ENCODE data around the gene QRICH1.

The QRICH1 gene, protein sequence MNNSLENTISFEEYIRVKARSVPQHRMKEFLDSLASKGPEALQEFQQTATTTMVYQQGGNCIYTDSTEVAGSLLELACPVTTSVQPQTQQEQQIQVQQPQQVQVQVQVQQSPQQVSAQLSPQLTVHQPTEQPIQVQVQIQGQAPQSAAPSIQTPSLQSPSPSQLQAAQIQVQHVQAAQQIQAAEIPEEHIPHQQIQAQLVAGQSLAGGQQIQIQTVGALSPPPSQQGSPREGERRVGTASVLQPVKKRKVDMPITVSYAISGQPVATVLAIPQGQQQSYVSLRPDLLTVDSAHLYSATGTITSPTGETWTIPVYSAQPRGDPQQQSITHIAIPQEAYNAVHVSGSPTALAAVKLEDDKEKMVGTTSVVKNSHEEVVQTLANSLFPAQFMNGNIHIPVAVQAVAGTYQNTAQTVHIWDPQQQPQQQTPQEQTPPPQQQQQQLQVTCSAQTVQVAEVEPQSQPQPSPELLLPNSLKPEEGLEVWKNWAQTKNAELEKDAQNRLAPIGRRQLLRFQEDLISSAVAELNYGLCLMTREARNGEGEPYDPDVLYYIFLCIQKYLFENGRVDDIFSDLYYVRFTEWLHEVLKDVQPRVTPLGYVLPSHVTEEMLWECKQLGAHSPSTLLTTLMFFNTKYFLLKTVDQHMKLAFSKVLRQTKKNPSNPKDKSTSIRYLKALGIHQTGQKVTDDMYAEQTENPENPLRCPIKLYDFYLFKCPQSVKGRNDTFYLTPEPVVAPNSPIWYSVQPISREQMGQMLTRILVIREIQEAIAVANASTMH

DNA sequence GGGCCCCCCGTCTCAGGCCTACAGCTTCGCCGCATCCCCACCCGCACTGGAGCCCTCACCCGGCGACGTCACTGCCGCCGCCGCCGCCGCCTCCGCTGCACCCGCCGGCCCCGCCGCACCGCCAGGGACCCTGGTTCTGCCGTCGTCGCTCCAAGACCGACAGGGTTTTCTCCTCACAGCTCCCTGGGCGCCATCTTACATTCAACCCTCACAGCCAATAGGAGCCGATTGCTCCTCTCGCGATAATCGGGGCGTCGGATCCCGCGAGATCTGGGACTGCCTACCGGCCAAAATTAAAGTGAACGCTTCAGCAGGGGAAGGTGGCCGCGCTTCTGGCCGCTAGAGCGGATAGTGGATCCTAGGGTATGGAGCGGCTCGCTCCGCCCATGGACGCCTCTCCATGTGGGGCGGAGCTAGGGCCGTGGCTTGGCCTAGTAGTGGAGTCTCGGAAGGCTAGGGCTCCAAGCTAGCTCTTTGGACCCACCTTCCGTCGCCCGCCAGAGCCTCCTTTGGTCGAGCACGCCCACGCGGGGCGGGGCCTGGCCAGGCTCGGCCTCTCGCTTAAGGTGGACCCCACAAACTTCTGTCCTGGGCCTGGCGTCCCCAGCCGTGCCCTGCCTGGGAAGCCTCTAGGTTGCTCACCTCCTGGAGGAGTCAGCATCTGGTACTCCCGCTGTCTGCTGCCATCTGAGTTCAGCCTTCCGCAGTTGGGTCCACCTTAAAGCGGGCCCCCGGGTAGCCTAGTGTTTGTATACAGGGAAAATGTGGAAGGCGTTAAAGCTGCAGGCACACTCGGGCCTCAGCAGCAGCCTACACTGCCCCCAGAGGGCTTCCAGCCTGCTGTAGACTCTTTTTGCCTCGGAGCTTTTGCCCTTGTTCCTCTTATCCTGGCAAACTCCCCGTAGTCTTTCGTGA, at the start of gene QRICH1:
QRICH1 (minus strand) TSS at position 219 of the 915 bp plus-strand sequence. CDS start 17,054 bp downstream, outside the sequence.
- DNase-seq (ENCODE audit: low read depth), result peak; percentile 98

DNA sequence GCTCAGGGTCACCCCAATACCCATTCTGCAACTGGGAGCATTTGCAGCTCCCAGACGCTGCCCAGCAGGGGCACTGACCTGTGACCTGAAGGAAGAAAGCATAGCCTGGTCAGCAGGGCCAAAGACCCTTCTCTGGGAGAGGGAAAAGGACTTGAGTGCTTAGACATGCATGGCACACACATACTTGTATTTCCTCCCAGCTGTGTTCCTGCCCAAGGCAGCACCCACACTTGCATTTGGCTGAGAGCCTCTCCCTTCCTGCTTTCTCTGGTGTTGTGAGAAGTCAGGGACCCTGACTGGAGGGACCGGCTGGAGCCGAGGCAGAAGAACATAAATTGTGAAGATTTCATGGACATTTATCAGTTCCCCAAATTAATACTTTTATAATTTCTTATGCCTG, 46.2 kb upstream of the QRICH1 start:
- no peak for DNase-seq (ENCODE audit: low read depth)

DNA sequence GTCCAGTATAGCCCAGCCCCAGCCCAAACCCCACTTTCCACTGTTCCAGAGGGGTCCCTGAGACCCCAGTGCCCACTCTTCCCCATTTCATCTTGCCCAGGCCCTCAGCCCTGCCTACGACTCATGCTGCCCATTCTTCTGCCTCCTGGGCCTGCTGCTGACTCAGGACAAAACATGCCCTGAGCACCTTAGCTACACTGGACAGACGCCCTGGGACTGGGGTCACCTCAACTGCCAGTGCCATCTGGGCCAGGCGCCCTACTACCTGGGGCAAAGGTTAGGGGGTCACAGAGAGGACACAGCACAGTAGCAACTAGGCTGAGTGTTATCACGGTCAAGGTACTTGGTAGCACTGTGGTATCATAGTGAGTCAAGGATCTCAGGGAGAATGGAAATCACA, 41.6 kb upstream of the QRICH1 start:
- DNase-seq (ENCODE audit: low read depth), result peak; percentile 11

DNA sequence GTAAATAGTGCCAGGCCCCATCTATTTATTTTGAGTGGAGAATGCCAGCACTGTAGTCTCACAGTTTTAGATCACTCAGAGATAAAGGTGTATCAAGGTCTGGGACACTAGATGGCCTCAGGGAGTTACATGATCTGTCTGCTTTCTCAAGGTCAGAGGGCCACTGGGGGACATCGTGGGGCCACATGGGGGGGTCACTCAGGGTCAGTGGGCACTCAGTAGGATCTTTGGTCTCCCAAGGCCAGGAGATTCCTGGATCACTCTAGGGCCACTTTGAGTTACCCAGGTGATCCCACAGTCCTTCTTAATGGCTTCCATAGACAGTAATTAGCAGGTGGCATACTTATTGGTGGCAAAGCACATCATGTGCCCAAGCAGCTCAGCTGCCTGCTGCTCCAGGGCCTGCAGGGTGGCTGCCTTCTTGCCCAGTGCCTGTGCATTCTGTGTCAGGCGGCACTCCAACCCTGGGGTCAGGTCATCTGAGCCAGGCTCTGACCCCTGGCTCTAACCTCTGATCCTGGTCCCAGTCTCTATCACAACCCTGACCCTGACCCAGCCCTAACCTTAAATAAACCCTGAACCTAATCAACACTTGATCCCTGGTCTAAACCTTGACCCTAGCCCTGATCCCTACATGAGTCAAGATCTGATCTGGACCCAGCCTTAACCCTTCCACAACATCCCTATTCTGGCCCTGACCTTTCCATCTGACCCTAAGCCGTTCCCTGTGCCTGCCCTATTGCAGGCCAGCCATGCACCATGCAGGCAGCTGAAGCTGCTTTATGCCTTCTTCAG, 40.8 kb upstream of the QRICH1 start:
- no peak for DNase-seq (ENCODE audit: low read depth)

DNA sequence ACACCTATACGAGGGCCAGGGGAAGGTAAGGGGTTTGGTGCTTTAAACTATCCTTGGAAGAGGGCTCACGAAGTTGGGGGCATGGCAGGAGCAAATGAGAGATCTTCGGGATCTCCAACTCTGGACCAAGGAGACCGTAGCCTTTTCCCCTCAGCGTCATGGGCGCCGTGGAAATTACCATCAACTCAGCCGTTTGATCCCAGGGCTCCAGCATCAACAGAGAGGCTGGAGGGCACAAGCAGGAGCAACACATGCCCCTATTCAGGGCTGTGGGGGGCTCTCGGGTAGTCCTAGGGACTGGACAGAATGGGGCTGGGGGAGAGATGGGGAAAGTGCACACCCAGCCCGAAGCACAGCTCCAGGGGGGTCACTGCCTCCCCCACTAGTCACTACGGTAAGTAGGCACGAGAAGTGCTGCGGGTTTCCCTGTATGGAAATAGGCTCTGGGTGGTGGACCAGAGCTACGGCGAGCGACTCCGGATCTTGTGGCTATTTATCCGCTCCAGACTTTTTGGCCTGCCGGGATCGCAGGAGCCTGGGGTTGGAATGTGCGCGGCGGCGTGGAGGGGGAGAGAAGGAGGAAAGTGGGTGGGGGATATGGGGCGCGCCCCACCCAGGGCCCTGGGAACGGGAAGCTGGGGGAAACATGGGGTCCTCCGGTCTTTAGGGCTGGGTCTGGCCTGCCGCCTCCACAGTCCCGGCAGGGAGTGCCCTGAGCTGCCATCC, 39.5 kb upstream of the QRICH1 start:
- peak; percentile 90 for DNase-seq (ENCODE audit: low read depth)

DNA sequence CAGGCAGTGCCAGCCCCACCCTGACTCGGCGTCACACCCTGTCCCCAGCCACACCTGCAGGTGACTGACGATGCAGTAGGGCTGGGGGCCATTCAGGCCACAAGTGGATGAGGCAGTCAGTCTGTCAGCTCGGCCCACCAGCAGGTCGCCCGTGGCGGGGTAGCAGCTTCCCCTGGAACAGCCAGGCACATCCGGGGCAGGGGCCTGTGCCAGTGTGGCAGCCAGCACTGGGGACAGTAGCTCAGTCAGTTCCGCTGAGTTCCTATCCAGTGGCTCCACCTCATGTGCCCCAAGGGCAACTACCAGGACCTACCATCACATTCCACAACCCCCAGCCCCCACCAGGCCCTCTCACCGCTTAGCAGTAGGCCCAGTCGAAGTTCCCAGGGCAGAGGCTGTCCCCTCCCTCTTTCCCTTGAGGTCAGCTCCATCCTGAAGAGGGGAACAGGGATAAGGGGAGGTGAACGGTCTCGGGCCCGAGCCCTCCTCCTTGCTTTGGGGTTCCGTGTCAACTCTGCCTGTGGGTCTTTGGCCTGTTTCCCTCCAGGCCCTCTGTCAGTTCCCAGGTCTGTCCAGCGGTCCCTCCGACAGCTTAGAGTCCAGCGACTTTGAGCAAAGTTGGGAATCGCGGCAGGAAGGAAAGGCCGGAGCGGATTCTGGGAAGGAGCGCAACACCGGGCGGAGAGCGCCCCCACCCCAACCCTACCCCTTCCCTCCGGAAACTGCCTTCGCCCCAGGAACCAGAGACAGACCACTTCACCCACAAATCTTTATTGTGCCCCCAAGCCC, 38.8 kb upstream of the QRICH1 start, which contains the start of gene LAMB2:
LAMB2 (minus strand) TSS at position 614 of the 789 bp plus-strand sequence; CDS start at position 431, 183 bp downstream.
- DNase-seq (ENCODE audit: low read depth), result peak; percentile 84

DNA sequence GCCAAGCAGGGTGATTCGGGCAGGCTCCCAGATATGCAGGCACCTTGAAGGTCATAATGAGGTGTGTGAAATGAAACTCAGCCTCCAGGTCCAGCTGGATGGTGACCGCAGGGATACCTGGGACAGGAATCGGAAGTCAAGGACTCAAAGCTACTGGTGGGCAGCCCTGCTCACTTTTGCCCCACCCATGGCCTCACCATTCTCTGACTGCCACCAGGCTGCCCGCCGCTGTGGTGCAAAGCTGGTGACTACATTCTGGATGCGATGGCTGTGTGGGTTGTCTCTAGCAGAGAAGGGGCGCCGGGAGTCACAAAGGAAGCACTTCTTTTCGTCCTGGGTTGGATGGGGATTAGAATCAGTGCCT, 38.2 kb upstream of the QRICH1 start:
- DNase-seq (ENCODE audit: low read depth), result no peak

DNA sequence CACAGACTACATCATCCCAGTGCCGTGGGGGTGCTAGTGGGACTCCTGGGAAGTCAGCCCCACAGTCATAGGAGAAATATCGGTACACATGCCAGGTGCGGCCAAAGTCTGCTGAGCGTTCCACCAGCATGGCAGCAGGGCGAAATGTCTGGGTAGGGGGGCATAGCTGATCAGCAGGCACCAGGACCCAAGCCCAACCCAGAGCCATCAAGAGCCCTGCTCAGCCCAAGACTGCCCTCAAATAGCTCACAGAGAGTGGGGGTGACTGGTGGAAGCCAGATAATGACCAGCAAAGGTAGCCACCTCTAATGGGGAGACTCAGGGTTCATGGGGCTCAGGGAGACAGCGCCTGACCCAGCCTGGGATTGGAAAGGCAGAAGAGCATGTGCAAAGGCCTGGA, 37.7 kb upstream of the QRICH1 start:
- DNase-seq (ENCODE audit: low read depth), result no peak

DNA sequence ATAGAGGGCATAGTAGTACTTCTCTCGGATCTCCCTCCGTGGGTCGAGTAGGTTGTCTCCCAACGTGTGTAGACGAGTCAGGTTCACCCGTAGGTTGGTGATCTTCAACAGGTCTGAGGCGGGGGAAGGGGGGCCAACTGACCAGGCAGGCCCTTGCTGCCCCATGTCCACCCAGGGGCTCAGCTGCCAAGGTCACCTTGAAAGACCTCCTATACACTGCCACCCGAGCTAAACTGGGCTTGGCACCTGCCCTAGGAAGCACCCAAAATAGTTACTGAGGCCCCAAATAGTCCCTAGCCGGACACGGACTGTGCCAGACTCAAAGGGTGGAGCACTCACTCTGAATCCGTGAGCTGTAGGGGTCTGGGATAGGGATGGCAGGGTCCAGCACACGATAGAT, 37.2 kb upstream of the QRICH1 start:
- DNase-seq (ENCODE audit: low read depth), result no peak

DNA sequence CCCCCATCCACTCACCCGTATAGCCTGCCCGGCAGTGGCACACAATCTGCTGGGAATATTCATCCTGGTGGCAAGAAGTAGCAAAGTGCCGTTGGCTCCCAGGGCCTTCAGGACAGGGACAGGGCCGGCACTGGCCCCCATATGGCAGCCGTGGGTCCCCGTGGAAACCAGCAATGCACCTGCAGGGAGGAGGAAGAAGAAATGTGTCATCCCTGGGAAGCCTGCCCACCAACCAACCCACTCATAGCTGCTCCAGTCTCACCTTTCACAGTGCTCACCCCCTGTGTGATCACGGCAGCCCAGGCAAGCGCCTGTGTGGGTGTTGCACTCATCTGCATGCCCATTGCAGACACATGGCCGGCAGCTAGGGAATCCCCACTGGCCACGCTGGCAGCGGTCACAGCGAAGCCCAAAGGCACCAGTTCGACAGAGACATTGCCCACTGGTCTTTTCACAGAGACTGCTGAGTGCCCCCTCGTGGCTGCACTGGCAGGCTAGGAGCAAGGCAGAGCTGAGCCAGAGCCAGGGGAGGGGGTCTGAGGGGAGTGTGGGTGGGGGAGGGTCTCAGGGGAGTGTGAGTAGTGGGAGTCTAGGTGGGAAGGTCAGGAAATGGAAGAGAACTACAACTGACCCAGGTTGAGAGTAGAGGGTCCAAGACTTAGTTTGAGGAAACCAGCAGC, 31.3 kb upstream of the QRICH1 start:
- DNase-seq (ENCODE audit: low read depth), result no peak

DNA sequence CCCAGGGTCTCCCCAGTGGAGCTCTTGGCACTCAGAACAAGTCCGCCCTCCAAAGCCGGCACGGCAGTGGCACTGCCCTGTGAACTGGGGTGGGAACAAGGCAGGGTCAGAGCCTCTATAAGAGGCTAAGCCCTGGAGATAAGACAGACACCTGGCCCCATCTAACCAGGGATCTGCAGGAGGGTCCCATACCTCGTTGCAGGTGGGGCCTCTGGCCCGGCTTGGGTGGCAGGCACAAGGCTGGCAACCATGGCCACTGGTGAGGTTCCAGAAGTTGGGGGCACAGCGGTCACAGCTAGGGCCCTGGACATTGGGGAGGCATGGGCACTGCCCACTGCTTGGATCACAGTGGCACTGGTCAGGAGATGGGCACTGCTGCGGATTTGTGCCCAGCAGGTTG, 30.3 kb upstream of the QRICH1 start:
- no peak for DNase-seq (ENCODE audit: low read depth)

DNA sequence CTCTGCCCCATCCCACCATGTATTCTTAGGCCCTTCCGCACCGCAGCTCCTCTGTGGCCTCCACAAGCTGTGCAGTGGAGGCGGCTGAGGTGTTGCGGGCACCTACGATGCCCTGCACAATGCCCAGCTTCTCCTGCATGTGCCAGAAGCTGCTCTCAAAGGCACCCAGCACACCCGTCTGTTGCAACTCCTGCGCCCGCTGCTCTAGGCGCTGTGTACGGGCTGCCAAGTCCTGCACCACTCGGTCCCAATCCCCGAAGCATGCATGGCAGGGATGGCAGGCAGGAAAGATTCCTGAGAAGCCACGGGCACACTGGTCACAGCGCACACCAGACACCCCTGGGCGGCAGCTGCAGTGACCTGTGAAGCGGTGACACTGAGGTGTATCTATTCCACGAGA, 29.8 kb upstream of the QRICH1 start:
- no peak for DNase-seq (ENCODE audit: low read depth)

DNA sequence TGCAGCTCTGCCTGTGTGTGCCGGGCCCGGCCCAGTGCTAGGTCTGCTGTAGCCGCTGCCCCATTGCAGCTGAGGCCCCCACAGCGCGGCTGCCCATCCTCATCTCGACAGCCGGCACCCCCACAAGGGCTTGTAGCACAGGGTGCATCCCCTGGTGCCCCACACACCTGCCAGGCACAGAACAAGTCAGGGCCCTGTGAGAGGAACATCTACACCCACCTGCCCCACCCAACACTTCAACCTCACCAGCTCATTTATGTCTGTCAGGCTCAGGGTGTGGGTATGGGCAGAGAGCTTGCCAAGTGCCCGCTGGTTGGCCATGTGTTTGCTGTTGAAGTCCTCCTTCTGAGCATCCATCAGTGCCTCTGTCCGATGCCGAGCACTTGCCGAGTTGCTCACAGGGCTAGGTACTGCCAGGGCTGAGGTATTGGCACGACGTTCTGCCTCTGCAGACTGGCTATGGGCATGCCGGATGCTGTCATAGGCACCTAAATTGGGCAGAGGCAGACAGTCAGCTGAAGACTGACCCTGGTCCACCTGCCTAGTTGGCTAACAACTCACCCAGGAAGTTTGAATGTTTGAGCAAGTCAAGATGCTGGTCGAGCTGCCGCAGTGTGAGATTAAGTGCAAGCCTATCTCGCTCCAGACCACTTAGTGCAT, 29.1 kb upstream of the QRICH1 start:
- no peak for DNase-seq (ENCODE audit: low read depth)

DNA sequence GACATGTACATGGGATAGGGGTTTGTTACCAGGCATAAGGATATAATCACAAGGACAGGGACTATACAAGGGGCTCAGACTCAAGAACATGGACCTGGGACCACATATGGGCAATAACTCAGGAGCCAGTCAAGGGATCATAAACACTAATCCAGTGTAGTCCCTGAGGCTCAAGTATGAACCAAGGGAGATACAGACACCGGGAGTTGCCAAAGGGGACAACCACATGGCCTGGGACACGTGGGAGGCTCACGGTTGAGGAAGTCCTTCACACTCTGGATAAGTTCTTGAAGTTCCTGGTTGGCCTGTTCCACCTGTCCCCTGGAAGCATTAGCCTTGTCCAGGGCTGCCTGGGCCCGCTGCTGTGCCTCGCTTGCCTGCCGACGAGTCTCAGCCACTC, 28.6 kb upstream of the QRICH1 start:
- no peak for DNase-seq (ENCODE audit: low read depth)

DNA sequence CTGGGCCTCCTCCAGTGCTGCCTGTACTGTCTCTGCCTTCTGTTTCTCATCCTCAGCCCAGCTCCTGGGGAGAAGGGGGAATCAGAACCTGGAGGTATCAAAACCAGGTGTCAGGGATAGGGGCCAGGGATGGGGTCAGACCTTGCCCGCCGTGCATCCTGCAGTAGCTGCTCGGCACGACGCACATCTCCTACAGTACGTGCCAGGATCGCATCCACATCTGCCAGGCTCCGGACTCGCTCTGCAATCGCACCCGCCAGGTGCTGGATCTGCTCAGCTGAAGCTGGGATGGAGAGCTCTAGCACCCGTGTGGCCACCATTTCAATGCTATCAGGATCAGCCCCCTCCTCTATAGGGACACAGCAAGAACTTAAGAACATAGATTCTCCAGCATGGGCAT, 28.2 kb upstream of the QRICH1 start:
- no peak for DNase-seq (ENCODE audit: low read depth)

DNA sequence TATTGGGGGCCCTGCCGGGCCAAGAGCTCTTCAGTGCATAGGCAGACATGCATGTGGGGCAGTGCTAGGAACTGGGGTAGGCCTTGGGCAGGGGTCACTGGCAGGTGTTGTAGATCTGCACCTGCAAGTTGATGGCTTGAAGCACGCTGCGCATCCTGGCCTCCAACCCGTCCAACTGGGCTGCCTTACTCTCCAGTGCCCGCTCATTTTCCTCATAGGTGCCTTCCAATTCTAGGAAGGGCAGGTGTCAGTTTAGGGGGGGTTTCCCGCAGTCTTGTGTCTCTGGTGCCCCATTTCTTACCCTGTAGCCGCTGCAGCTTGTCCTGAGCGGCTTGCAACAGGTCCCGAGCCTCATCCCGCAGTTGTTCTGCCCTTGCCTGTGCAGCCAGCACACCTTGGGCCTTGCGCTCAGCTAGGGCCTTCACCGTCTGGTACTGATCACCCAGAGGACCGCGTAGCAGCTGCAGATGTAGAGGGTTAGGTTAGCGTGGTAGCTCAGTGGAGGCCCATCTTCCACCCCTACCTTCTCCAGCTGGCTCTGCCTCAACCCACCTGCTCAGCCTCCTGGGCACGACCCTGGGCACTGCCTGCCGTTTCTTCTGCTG, 27.4 kb upstream of the QRICH1 start:
- no peak for DNase-seq (ENCODE audit: low read depth)

DNA sequence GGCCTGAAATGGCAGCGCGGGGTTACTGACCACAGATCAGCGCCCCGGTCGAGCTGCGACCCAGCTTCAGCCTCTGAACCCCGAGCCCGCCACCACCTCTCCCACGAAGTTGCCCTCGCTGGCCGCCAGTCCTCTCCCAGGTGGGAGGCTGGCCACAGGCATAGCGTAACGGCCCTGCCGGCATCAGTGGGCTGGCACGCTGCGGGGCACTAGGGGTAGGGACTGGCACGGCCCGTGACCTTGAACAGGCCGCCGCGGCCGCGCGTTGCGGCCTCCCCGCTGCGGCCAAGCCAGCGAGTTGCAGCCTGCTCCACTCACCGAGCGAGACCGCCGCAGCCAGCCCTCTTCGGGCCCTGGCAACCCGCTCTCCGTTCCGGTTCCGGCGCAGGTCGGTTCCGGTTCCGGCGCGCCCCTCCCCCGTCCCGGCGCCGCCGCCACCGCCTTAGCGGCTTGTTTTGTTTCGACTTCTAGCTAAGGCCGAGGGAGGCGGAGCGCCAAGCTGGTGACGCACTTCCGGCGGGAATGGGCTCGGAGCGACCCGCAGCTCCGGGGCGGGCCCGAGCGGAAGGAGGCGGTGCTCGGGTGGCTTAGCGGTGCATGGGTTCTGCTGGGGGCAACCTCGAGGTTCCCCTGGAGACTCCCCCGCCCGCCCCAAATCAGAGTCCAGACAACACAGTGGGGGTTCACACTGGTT, 26.7 kb upstream of the QRICH1 start, which contains the start of gene USP19:
USP19 (minus strand) TSS at position 386 of the 694 bp plus-strand sequence. CDS start 1,678 bp downstream, outside the sequence.
- peak; percentile 91 for DNase-seq (ENCODE audit: low read depth)

DNA sequence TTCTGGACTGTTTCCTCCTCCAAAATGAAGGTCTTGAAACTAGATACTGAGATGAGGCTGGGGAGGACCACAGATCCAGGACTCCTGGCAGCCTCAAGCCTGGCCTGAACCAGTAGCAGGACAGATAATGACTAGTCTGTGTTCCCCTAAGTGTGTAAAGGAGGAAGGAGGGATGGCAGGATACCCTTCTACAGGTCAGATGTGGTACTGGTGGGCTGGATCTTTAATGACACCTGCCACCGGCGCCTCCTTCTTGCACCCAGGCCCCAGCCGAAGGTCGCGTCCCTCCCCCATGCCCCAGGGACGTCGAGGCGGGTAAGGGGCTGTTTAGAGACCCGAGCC, 26.2 kb upstream of the QRICH1 start:
- peak; percentile 29 for DNase-seq (ENCODE audit: low read depth)
